Naive thymus-derived CD8-positive, alpha-beta T cell (primary cell): ENCODE data around the gene SNAP29. TPM values are rescaled to one million over a fixed set of nuclear protein-coding genes. Genes with fewer than 3 reads are reported as not detected.

Experiments
- ATAC-seq, 2 donors: fragments of 150-1000 bp; cut with Tn5 transposase in 1 of 2; sonication (Bioruptor Pico), chemical (Tn5 transposase) in 1 of 2; 1 replicate in 1 of 2; 2 replicates in 1 of 2; pipeline ENCODE4 v1.10.0; 2021; ENCODE audit warnings: mild to moderate bottlenecking in 2 of 2, moderate library complexity in 2 of 2
- POLR2A ChIA-PET: fragments of 350-600 bp; sonication (Branson Sonifier 250); formaldehyde crosslinking; loops from one replicate; lab custom pipeline; 2021; ENCODE audit warnings: antibody characterized with exemption; lab: Charles Lee
- DNase-seq, 10 donors: peaks; one replicate each; pipeline versions ENCODE4 v3.0.0 to v3.0.0-alpha.2; 2020 to 2022
- H3K27ac Mint-ChIP-seq, 10 donors: one replicate each; pipeline ENCODE4 v1.8.0; 2020 to 2022; ENCODE audit warnings: mild to moderate bottlenecking in 10 of 10, mixed read lengths in 10 of 10, moderate library complexity in 4 of 10, inconsistent platforms in 1 of 10
- H3K27me3 Mint-ChIP-seq, 5 donors: one replicate each; pipeline ENCODE4 v1.8.0; 2021 to 2022; ENCODE audit warnings: mixed read lengths in 5 of 5
- H3K36me3 Mint-ChIP-seq, 3 donors: one replicate each; pipeline ENCODE4 v1.8.0; 2020 to 2022; ENCODE audit warnings: mixed read lengths in 3 of 3, mild to moderate bottlenecking in 2 of 3, inconsistent platforms in 1 of 3
- H3K4me1 Mint-ChIP-seq, 4 donors: one replicate each; pipeline ENCODE4 v1.8.0; 2021 to 2022; ENCODE audit warnings: mixed read lengths in 4 of 4
- H3K4me3 Mint-ChIP-seq, 10 donors: one replicate each; pipeline ENCODE4 v1.8.0; 2020 to 2022; ENCODE audit warnings: mild to moderate bottlenecking in 10 of 10, mixed read lengths in 10 of 10, moderate library complexity in 6 of 10, inconsistent platforms in 1 of 10
- H3K9me3 Mint-ChIP-seq, 9 donors: one replicate each; pipeline ENCODE4 v1.8.0; 2020 to 2022; ENCODE audit warnings: mixed read lengths in 9 of 9, mild to moderate bottlenecking in 3 of 9, inconsistent platforms in 1 of 9, moderate library complexity in 1 of 9
- polyA plus RNA-seq, 3 donors: library from polyadenylated mRNA; unstranded; fragments of 300-500 nt; fragmentation: Illumina TruSeq; gene quantifications; one replicate each; pipeline ENCODE4 v1.2.3, GENCODE V29; 2021
- total RNA-seq, 8 experiments: library from RNA in 2 of 8; stranded (reverse) in 2 of 8; gene quantifications; one replicate each; pipeline ENCODE4 v1.2.3 and lab custom pipeline; 2021 to 2026

The SNAP29 gene
- total and polyA plus RNA-seq, 5 experiments from 2014 or later, result 18.2 to 25.1 (median 20.8) TPM

DNA sequence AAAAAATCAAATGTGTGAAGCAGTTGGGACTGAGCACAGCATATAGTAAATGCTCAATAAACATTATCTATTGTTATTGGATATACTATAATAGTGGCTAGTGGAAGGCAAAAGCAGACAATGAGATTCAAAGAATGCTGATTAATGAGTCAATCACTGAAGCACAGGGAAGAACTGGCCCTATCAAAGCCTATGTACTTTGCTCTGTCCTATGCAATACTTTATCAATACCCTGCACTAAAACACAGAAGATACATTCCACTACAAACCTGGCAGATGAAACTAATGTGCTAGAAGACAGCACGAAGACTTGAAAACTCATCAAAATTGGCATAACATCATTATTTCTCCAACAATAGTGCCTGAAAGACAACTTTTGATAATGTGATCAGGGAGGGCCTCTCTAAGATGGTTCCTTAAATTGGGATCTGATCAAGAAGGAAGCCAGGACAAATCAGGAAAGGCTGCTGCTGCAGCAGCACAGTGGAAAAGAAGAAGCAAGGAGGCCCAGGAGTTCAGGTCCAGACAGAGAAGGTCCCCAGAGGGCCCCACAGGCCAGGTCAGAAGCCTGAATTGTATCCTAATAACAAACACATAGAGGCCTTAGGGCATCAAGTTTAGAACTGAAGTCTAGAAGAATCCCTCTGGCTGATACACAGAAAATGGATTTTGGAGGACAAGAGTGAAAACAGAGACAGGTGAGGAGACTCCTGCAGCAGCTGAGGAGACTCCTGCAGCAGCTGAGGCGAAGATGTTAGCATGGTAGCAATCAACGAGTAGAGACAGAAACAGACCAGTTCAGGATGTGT, 18.8 kb upstream of the SNAP29 start:
- peak overlapping the region in 9 of 10 donors; percentile 25 to 80 (median 58) for H3K27ac Mint-ChIP-seq
- H3K9me3 Mint-ChIP-seq, result no peaks in the 10 kb centered on the region
- peaks cover 0 to 12% (median 0%) of the 10 kb centered on the region in 3 donors for H3K36me3 Mint-ChIP-seq
- POLR2A ChIA-PET, result no interaction called here
- H3K27me3 Mint-ChIP-seq, result no peaks in the 10 kb centered on the region
- DNase-seq (no peak), ATAC-seq (no peak)
- H3K4me1 Mint-ChIP-seq, result peaks cover 28 to 72% (median 64%) of the 10 kb centered on the region in 4 donors
- H3K4me3 Mint-ChIP-seq, result peak overlapping the region in 5 of 10 donors; percentile 3 to 39 (median 28)

DNA sequence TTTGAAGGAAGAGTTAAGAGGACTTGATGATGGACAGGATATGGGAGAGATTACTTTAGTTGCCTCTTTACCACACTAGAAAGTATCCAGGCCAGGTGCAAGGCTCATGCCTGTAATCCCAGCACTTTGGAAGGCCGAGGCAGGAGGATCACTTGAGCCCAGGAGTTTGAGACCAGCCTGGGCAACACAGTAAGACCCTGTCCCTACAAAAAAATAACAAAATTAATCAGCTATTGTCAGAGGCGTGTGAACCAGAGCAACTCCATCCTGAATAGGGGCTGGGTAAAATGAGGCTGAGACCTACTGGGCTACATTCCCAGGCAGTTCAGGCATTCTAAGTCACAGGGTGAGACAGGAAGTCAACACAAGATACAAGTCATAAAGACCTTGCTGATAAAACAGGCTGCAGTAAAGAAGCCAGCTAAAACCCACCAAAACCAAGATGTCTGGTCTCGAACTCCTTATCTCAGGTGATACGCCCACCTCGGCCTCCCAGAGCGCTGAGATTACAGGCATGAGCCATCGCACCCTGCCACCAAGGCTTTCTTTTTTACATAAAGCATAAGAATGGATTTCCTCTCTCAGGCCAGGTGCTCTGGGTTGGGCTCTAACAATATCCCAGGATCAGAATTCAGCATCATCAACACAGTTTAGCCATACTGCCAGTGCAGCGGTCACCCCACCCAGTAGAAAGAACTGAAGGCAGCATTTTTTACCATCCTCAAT, 18.0 kb upstream of the SNAP29 start:
- DNase-seq, result no peak
- Mint-ChIP-seq H3K9me3 (no peaks in the 10 kb centered on the region), H3K36me3 (peaks cover 0 to 7% (median 0%) of the 10 kb centered on the region in 3 donors), H3K4me1 (peaks cover 28 to 78% (median 67%) of the 10 kb centered on the region in 4 donors), H3K27ac (peak overlapping the region; percentile 25 to 84 (median 60)), H3K27me3 (no peaks in the 10 kb centered on the region), H3K4me3 (peak overlapping the region in 8 of 10 donors; percentile 3 to 61 (median 41))
- peak in 1 of 2 donors; percentile 53 for ATAC-seq
- POLR2A ChIA-PET, result no interaction called here

- Mint-ChIP-seq H3K27ac (peak overlapping the region in 2 of 10 donors; percentile 41 to 64), H3K9me3 (no peaks in the 10 kb centered on the region), H3K27me3 (no peaks in the 10 kb centered on the region), H3K4me1 (peaks cover 31 to 73% (median 64%) of the 10 kb centered on the region in 4 donors), H3K4me3 (peak overlapping the region in 1 of 10 donors; percentile 4), H3K36me3 (peaks cover 0 to under 1% (median 0%) of the 10 kb centered on the region in 3 donors)
- DNase-seq, result no peak
- POLR2A ChIA-PET, result no interaction called here
- ATAC-seq, result no peak
Measured at GRCh38 chr22:20843501-20843900, 15.3 kb upstream of the SNAP29 start.

DNA sequence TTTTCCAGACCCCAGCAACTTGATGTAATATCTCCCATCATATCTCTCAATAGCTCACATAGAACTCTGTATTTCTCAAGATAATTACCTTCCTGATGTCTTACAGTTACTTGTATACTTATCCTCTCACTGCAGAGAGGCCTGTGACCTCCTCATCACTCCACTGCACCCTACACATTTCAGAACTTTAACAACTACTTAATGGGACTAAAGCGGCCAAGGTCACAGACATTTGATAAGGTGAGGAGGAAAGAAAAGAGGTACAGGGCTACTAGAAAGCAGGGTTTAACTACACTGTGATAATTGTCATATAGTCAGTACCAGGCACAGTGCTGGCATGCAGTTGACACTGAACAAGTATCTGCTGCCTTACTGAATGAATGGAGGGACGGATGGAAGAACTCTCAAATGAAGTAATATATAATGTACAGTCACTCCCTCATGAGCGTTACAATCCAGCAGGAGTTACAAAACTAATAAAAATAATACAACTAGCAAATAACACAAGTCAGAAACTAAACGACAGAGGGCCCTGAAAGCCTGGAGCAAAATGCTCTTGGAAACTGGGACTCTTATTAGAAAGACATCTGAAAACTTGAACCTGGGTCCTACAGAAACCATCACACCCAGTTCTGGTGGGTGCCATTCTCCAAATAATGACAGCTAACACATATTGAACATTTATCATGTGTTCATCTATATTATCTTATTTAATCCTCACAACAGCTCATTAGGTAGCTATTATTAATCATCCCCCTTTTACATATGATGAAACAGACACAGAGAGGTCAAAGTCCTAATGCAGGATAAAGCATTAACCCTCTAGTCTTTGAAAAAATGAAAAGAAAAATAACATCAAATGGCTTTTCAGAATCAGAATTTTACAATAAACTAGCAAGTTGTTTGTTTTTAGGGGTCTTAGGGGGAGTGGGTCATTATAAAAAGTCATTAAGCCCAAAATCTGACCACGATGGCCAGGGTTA, 14.5 kb upstream of the SNAP29 start:
- H3K27ac Mint-ChIP-seq, result peak overlapping the region in 1 of 10 donors; percentile 56
- H3K4me3 Mint-ChIP-seq, result peak overlapping the region in 1 of 10 donors; percentile 4
- ATAC-seq, result no peak
- no peaks in the 10 kb centered on the region for H3K36me3 Mint-ChIP-seq
- POLR2A ChIA-PET, result no interaction called here
- no peak for DNase-seq
- no peaks in the 10 kb centered on the region for H3K9me3 Mint-ChIP-seq
- no peaks in the 10 kb centered on the region for H3K27me3 Mint-ChIP-seq
- H3K4me1 Mint-ChIP-seq, result peaks cover 31 to 76% (median 66%) of the 10 kb centered on the region in 4 donors

- H3K9me3 Mint-ChIP-seq, result no peaks in the 10 kb centered on the region
- H3K27ac Mint-ChIP-seq, result peak overlapping the region in 2 of 10 donors; percentile 24 to 52
- no peak for ATAC-seq
- peak overlapping the region in 2 of 10 donors; percentile 22 to 24 for H3K4me3 Mint-ChIP-seq
- no peaks in the 10 kb centered on the region for H3K27me3 Mint-ChIP-seq
- no peak for DNase-seq
- H3K36me3 Mint-ChIP-seq, result no peaks in the 10 kb centered on the region
- POLR2A ChIA-PET, result interaction anchor here (0.6 to 1.8 kb wide), 3 partner anchors 9 to 88 kb away, joined by 3 to 8 read pairs (median 5); no protein-coding TSS in a partner anchor
- peaks cover 19 to 60% (median 51%) of the 10 kb centered on the region in 4 donors for H3K4me1 Mint-ChIP-seq
Measured at GRCh38 chr22:20847318-20847822, 11.4 kb upstream of the SNAP29 start.

DNA sequence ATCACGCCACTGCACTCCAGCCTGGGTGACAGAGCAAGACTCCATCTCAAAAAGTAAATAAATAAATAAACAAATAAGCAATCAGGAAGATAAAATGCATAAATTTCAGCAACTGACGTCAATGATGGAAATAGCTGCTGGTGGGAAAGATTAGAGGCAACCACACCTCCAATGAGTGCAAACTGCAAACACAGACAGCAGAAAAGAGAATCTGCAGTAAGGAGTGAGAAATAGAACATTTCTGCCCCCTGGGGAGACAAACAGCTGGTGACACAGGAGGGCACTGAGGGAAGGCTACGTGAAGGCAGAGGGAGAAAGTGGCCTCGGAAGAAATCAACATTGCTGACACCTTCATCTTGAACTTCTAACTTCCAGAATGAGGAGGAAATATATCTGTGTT, 6.7 kb upstream of the SNAP29 start:
- Mint-ChIP-seq H3K4me1 (peaks cover 32 to 68% (median 63%) of the 10 kb centered on the region in 4 donors), H3K4me3 (peak overlapping the region in 1 of 10 donors; percentile 39), H3K27ac (peak overlapping the region in 6 of 10 donors; percentile 20 to 74 (median 64)), H3K9me3 (no peaks in the 10 kb centered on the region), H3K36me3 (no peaks in the 10 kb centered on the region), H3K27me3 (no peaks in the 10 kb centered on the region)
- POLR2A ChIA-PET, result no interaction called here
- ATAC-seq (no peak), DNase-seq (no peak)

GRCh38 chr22:20852503-20852902, 6.3 kb upstream of the SNAP29 start:
- Mint-ChIP-seq H3K4me3 (no peak overlapping the region), H3K4me1 (peaks cover 35 to 71% (median 65%) of the 10 kb centered on the region in 4 donors), H3K36me3 (no peaks in the 10 kb centered on the region), H3K27ac (peak overlapping the region in 4 of 10 donors; percentile 33 to 74 (median 58)), H3K9me3 (no peaks in the 10 kb centered on the region), H3K27me3 (no peaks in the 10 kb centered on the region)
- ATAC-seq, result no peak
- no peak for DNase-seq
- POLR2A ChIA-PET, result no interaction called here

DNA sequence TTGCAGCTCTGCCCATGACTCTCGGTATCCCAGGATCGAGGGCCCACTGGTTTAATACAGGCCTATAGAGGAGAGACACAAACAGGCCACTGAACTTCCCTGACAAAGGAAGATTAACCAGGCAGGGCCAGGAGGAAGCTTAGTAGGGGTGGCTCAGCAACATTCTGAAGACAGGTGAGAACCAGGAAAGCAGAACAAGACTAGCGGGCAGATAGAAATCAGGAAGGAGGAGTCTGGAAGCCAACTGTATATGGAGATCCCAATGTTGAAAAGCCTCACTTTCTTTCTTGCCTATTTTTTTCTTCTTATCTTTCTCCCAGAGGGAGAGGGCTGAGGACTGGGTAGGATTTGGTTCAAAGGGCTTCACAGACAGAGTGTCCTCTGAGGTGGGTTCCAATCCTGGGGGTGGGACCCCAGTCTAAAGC, 5.6 kb upstream of the SNAP29 start:
- H3K27me3 Mint-ChIP-seq, result no peaks in the 10 kb centered on the region
- peak overlapping the region in 7 of 10 donors; percentile 21 to 80 (median 58) for H3K27ac Mint-ChIP-seq
- H3K4me1 Mint-ChIP-seq, result peaks cover 34 to 69% (median 66%) of the 10 kb centered on the region in 4 donors
- peak overlapping the region in 3 of 10 donors; percentile 3 to 52 (median 14) for H3K4me3 Mint-ChIP-seq
- DNase-seq, result no peak
- H3K9me3 Mint-ChIP-seq, result no peaks in the 10 kb centered on the region
- no peaks in the 10 kb centered on the region for H3K36me3 Mint-ChIP-seq
- POLR2A ChIA-PET, result interaction anchor here (0.6 kb wide), 1 partner anchor 21 kb away, joined by 3 read pairs; no protein-coding TSS in a partner anchor
- ATAC-seq, result no peak

GRCh38 chr22:20857247-20857643, 1.6 kb upstream of the SNAP29 start:
- POLR2A ChIA-PET, result interaction anchor here (1.5 kb wide), 1 partner anchor 10 kb away, joined by 5 read pairs; no protein-coding TSS in a partner anchor
- peak overlapping the region; percentile 87 to 96 (median 92) for H3K4me3 Mint-ChIP-seq
- H3K27me3 Mint-ChIP-seq, result no peaks in the 10 kb centered on the region
- ATAC-seq, result no peak
- DNase-seq, result no peak
- H3K4me1 Mint-ChIP-seq, result peaks cover 34 to 76% (median 70%) of the 10 kb centered on the region in 4 donors
- H3K9me3 Mint-ChIP-seq, result no peaks in the 10 kb centered on the region
- H3K27ac Mint-ChIP-seq, result peak overlapping the region; percentile 30 to 95 (median 87)
- H3K36me3 Mint-ChIP-seq, result peaks cover 0 to 5% (median 0%) of the 10 kb centered on the region in 3 donors

- H3K27me3 Mint-ChIP-seq, result no peaks in the 10 kb centered on the region
- POLR2A ChIA-PET, result interaction anchor here (0.7 kb wide), 1 partner anchor 59 kb away, joined by 3 read pairs; the partner anchor contains the start of gene CRKL
- DNase-seq, result peak in 8 of 10 donors; percentile 9 to 90 (median 70)
- H3K9me3 Mint-ChIP-seq, result no peaks in the 10 kb centered on the region
- H3K4me1 Mint-ChIP-seq, result peaks cover 37 to 76% (median 69%) of the 10 kb centered on the region in 4 donors
- H3K4me3 Mint-ChIP-seq, result peak overlapping the region; percentile 87 to 96 (median 92)
- peak; percentile 59 to 64 for ATAC-seq
- peak overlapping the region; percentile 68 to 95 (median 90) for H3K27ac Mint-ChIP-seq
- H3K36me3 Mint-ChIP-seq, result peaks cover 0 to 11% (median 0%) of the 10 kb centered on the region in 3 donors
Measured at GRCh38 chr22:20857838-20858614, 781 bp upstream of the SNAP29 start.
